NCI-H510A treated with DMSO at 0.1 percent for 48 hours (cell line): Measurements from ENCODE around the gene MRRF.

Source experiments
- DNase-seq: peaks from one replicate; lab custom pipeline; 2025; lab: John Stamatoyannopoulos, UW

MRRF gene

GRCh38 chr9:122228568-122229484 lies 35.9 kb upstream of the MRRF start, which contains the start of gene LHX6:
Gene LHX6 (minus strand): TSS chr9:122228957. CDS start chr9:122228740, 217 bp downstream.
- DNase-seq, result no peak

- no peak for DNase-seq
Observed at GRCh38 chr9:122229485-122229837, 35.2 kb upstream of the MRRF start.

GRCh38 chr9:122232796-122233306 lies 31.8 kb upstream of the MRRF start:
- DNase-seq, result no peak

- no peak for DNase-seq
Observed at GRCh38 chr9:122234022-122234748, 30.5 kb upstream of the MRRF start.

- DNase-seq, result no peak
Observed at GRCh38 chr9:122236681-122237080, 28.0 kb upstream of the MRRF start.

GRCh38 chr9:122239722-122240121 lies 25.0 kb upstream of the MRRF start:
- no peak for DNase-seq

- no peak for DNase-seq
Observed at GRCh38 chr9:122244349-122244748, 20.3 kb upstream of the MRRF start.

- DNase-seq, result no peak
Observed at GRCh38 chr9:122246666-122247065, 18.0 kb upstream of the MRRF start.

GRCh38 chr9:122248448-122248865 lies 16.2 kb upstream of the MRRF start:
- DNase-seq, result no peak

GRCh38 chr9:122251351-122251750 lies 13.3 kb upstream of the MRRF start:
- DNase-seq, result no peak

- no peak for DNase-seq
Observed at GRCh38 chr9:122252796-122253195, 11.9 kb upstream of the MRRF start.

GRCh38 chr9:122254761-122255160 lies 9.9 kb upstream of the MRRF start:
- no peak for DNase-seq

- no peak for DNase-seq
Observed at GRCh38 chr9:122256206-122256605, 8.5 kb upstream of the MRRF start.

GRCh38 chr9:122258886-122259415 lies 5.7 kb upstream of the MRRF start:
- no peak for DNase-seq

- peak; percentile 2 for DNase-seq
Observed at GRCh38 chr9:122261469-122261881, 3.2 kb upstream of the MRRF start.

- DNase-seq, result no peak
Observed at GRCh38 chr9:122262073-122262472, 2.6 kb upstream of the MRRF start.

GRCh38 chr9:122263699-122264349 lies 858 bp upstream of the MRRF start:
- DNase-seq, result peak; percentile 18

- DNase-seq, result peak; percentile 65
Observed at GRCh38 chr9:122265149-122265915, 650 bp downstream of the MRRF start.

GRCh38 chr9:122268041-122268814 lies 3.5 kb downstream of the MRRF start:
- no peak for DNase-seq

GRCh38 chr9:122274055-122274454 lies 9.4 kb downstream of the MRRF start:
- no peak for DNase-seq

GRCh38 chr9:122276096-122276495 lies 11.4 kb downstream of the MRRF start:
- DNase-seq, result no peak
